T-helper 2 cell (primary cell): ENCODE measurements around the gene FCER1G.
"Not testable (repeated sequence)": the region's sequence is repeated elsewhere in the genome, so short reads cannot be mapped to it uniquely, and the experiment has no call there.

Experiments
- DNase-seq, 5 experiments: peaks; one replicate each; pipeline versions ENCODE4 v3.0.0 to v3.0.0-alpha.2; 2012 to 2022

FCER1G gene

GRCh38 chr1:161233102-161233501 is 18.0 kb downstream of the FCER1G start:
- no peak for DNase-seq

GRCh38 chr1:161235957-161236775 is 21.1 kb downstream of the FCER1G start:
- no peak for DNase-seq

- DNase-seq: no peak
Observed at GRCh38 chr1:161238039-161238473, 23.0 kb downstream of the FCER1G start, which contains the start of gene NR1I3. Gene NR1I3, minus strand, starts transcription at chr1:161238203. Its CDS starts 1,638 bp downstream, at chr1:161236565.

GRCh38 chr1:161241682-161242081 is 26.6 kb downstream of the FCER1G start:
- DNase-seq: no peak

- DNase-seq: no peak
Observed at GRCh38 chr1:161242313-161242712, 27.2 kb downstream of the FCER1G start.

- no peak for DNase-seq
Observed at GRCh38 chr1:161244888-161245287, 29.8 kb downstream of the FCER1G start.

- not testable (repeated sequence) for DNase-seq
Observed at GRCh38 chr1:161250100-161250499, 35.0 kb downstream of the FCER1G start.

- no peak for DNase-seq
Observed at GRCh38 chr1:161250829-161251228, 35.7 kb downstream of the FCER1G start.

GRCh38 chr1:161251579-161251978 is 36.5 kb downstream of the FCER1G start:
- no peak for DNase-seq

GRCh38 chr1:161255302-161255701 is 40.2 kb downstream of the FCER1G start:
- DNase-seq: not testable (repeated sequence)

- not testable (repeated sequence) for DNase-seq
Observed at GRCh38 chr1:161255955-161256520, 40.9 kb downstream of the FCER1G start.

- not testable (repeated sequence) for DNase-seq
Observed at GRCh38 chr1:161257109-161257508, 42.0 kb downstream of the FCER1G start.

- DNase-seq: peak in 4 of 5 experiments; percentile 5 to 41 (median 9)
Observed at GRCh38 chr1:161258439-161259344, 43.6 kb downstream of the FCER1G start, which contains the start of gene PCP4L1. Gene PCP4L1, plus strand, starts transcription at chr1:161258745. Its CDS starts 230 bp downstream, at chr1:161258975.

- DNase-seq: no peak
Observed at GRCh38 chr1:161259345-161259702, 44.2 kb downstream of the FCER1G start.

GRCh38 chr1:161259765-161260164 is 44.7 kb downstream of the FCER1G start:
- DNase-seq: no peak

- no peak for DNase-seq
Observed at GRCh38 chr1:161260376-161261260, 45.5 kb downstream of the FCER1G start.

- DNase-seq: no peak
Observed at GRCh38 chr1:161261261-161262235, 46.5 kb downstream of the FCER1G start.

- no peak for DNase-seq
Observed at GRCh38 chr1:161265305-161265704, 50.2 kb downstream of the FCER1G start.

GRCh38 chr1:161266202-161266601 is 51.1 kb downstream of the FCER1G start:
- no peak for DNase-seq

- DNase-seq: no peak
Observed at GRCh38 chr1:161266836-161267235, 51.7 kb downstream of the FCER1G start.

- no peak for DNase-seq
Observed at GRCh38 chr1:161267321-161267720, 52.2 kb downstream of the FCER1G start.
